Stimulated activated CD8-positive, alpha-beta memory T cell treated with anti-CD3 and anti-CD28 coated beads, Interleukin-4, amount 100 ng/mL, for 48 hours (primary cell): ENCODE measurements around the gene PTGER4.

Experiments used
- DNase-seq: peaks from one replicate; pipeline ENCODE4 v3.0.0-alpha.2; 2020

PTGER4 gene

DNA sequence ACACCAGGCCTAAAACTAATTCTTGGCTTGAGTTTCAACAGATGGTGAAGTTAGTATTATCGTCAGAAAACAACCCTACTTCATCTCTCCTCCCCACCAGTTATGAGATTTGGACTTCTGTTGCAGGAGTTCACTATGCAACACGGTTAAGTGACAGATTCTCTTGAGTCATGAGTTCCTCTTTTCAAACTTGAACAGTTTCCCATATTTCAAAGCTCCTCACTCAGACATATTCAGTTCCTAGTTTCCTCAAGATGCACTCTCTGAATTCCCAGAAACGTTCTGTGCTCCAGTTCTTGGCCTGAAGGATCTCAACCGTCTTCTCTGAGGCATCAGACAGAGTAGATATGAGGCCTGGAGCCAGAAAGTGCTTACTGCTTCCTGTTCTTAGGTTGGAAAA is 7.3 kb upstream of the PTGER4 start:
- DNase-seq, result no peak

DNA sequence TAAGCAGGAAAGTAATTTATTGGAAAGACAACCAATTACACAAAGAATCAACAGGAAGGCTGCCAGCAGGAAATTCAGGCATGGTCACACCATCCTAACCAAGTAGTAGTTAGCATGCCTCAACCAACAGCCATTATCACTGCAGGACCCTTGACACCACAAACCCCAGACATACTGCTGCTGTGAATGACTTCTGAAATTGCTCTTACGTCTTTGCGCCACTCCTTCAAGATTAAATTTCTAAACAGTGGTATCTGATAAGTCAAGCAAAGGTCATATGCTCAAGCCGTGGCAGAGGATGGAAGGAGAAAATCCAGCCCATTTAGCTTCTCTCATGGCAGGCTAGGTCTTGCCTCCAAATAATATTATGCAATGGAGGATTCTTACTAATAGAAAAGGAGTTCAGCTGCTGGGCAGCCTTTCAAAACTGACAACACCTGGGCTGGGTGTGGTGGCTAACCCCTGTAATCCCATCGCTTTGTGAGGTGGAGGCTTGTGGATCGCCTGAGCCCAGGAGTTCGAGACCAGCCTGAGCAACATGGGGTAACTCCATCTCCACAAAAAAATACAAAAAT is 5.0 kb upstream of the PTGER4 start:
- no peak for DNase-seq

DNA sequence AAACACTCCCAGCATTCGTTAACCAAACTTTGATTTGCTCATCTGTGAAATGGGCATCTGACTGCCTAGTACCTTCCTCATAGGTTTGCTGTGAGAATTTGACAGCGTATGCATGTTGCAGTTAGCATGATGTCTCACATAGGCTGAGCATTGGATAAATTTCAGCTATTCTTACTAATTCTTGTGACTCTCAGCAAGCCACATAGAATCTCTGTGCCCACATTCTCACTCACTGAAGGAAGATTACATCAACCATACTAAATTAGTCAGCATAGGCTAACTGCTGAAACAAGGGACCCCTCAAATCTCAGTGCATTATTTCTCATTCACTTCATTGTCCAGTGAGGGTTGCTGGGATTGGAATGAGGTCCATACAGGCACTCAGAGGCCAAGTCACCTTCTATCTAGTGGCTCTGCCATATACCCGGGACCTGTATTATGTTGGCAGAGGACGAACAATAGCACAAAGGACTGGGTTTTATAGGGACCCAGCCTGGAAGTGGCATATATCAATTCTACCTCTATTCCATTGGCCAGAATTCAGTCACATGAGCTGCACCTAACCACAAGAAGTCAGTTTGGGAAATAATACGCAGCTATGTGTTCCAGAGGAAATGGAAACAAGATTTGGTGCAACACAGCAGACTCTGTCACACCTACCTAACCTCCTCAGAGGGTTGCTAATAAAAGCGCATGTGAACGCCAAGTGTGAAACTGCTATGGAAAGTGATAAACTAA is 4.2 kb upstream of the PTGER4 start:
- no peak for DNase-seq

GRCh38 chr5:40676613-40677343 is 2.9 kb upstream of the PTGER4 start:
- DNase-seq, result no peak

DNA sequence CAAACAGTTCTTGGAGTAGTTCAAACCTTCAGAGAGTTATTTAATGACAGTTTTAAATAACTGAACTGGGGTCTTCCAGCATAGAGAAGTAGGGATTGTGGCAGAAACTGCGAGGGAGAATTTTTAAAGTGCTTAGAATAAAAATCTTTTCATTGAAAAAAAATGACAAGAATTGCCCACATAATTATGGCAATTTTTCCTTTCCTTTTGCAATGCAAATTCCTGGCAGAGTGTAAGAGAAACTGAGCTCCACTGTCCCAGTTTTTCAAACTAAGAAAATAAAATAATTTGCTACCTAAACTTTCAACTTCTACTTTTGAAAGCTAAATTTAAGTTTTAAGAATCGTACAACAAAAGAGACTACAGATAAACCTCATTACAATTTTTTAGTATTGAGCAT is 2.3 kb upstream of the PTGER4 start:
- DNase-seq, result no peak

GRCh38 chr5:40678026-40678425 is 1.7 kb upstream of the PTGER4 start:
- no peak for DNase-seq

GRCh38 chr5:40678460-40679147 is 1.1 kb upstream of the PTGER4 start:
- no peak for DNase-seq

DNA sequence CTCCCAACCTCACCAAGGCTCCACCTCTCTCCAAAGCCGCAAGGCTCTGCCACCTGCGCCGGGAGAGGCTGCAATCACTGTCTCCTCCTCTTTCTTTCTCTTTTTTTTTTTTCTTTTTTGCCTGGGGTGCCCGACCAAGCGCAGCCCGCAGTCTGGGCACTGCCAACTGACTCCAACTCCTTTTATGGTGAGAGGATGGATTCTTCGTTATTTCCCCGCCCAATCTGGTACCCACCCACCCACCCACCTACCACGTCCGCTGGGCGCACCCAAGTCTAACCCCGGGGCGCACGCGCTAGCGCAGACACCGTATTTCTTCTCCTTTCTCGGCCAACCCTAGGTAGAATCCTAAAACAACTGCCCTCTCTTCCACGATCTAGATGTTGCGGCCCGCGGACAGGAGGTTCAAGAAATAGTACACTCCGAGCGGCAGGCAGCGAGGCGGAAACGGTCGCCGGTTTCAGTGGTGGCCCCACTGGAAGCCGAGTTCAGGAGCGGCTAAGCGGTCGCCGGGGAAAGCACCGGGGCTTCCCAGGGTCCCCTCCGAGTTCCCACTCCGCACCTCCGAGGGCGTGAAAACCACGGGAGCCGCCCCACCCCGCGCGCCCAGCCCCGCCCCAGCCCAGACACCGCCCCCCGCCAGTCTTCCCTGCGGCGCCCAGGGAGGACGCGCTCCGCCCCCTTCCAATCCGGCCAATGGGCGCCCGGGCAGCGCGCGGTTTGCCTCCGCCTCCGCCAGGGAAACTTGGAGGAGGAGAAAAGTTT is 385 bp upstream of the PTGER4 start:
- peak; percentile 93 for DNase-seq

DNA sequence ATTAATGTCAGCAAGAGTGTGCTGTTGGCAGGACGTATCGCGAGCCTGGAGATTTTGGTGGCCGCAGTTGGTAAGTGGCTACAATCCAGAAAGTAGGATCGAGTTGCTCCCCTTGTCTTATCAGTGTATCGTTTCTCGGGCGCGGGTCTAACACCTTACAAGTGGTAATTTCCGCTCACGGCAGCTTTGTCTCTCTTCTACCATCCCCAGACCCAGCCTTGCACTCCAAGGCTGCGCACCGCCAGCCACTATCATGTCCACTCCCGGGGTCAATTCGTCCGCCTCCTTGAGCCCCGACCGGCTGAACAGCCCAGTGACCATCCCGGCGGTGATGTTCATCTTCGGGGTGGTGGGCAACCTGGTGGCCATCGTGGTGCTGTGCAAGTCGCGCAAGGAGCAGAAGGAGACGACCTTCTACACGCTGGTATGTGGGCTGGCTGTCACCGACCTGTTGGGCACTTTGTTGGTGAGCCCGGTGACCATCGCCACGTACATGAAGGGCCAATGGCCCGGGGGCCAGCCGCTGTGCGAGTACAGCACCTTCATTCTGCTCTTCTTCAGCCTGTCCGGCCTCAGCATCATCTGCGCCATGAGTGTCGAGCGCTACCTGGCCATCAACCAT is 1.1 kb downstream of the PTGER4 start:
- DNase-seq, result peak; percentile 66

GRCh38 chr5:40681363-40682153 is 1.8 kb downstream of the PTGER4 start:
- DNase-seq, result peak; percentile 62

DNA sequence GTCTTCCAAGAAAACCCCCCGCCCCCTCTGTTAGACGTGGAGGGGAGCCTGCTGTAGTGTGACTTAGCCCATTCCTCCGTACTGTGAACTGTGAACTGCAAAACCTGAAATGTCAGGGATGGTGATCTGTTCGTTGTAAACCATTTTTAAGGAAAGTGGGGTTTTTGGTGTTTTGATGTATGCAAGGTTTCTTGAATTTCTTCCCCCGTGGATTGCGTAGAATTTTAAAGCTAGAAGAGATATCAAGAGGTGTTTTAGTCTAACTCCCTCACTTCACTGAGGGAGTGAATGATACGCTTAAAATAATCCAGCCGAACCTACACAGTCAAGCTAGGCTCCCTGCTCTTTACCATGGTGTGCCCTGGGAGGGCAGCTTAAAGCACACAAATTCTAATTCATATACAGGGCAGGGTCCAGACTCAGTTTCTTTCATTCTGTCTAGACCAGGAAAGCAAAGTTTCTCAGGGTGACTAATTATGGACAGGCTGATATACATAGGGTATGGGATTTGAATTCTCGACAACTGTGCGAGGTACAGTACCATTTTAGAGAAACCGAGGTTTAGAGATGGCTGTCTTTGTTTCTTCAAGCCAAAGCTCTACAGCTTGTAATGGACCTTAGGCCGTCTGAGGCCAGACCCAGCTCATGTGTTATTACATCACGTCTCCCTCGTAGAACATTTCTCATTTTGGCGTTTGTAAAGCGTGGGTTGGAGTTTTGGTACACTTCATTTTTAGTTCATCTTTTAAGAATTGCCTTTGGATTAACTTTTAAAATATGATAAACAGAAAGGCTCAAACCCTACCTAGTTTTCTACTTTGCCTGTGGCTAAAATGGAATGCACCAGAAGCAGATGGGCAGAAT is 2.7 kb downstream of the PTGER4 start:
- DNase-seq, result no peak

DNA sequence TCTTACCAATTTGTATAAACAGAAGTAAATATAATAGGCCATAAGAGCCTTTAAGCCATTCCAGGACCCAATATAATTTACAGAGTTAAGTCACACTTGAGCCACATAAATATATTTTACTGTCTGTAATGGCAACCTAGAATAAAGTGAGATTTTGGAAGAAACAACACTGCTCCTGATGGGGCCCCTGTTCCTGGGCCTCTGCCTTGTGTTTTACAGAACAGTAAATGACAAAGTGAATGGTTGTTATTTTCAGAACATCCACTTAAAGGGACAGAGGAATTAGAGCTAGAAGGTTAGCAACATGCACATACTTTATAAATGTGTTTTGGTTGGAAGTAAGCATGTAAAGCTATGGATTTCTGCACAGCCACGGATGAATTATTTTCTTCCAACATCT is 3.6 kb downstream of the PTGER4 start:
- DNase-seq, result no peak

- no peak for DNase-seq
Observed at GRCh38 chr5:40685193-40685592, 5.5 kb downstream of the PTGER4 start.

- no peak for DNase-seq
Observed at GRCh38 chr5:40685976-40686486, 6.3 kb downstream of the PTGER4 start.

DNA sequence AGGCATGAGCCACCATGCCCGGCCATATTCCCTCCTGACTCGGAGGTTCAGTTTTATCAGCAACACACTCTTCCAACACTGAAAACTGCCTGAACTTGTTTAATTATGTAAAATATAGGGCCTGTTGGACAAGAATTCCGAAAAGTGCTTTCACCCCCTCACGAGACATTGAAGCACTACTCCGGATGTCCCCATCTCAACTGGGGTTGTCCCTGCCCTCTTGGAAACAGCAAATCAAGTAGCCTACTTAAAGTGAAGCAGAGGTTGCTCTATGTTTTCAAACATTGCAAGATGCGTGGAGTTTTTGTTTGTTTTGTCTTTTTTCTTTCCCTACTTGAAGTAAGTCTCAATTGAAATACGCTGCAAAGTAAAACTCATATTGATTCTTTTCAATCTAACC is 7.6 kb downstream of the PTGER4 start:
- no peak for DNase-seq

DNA sequence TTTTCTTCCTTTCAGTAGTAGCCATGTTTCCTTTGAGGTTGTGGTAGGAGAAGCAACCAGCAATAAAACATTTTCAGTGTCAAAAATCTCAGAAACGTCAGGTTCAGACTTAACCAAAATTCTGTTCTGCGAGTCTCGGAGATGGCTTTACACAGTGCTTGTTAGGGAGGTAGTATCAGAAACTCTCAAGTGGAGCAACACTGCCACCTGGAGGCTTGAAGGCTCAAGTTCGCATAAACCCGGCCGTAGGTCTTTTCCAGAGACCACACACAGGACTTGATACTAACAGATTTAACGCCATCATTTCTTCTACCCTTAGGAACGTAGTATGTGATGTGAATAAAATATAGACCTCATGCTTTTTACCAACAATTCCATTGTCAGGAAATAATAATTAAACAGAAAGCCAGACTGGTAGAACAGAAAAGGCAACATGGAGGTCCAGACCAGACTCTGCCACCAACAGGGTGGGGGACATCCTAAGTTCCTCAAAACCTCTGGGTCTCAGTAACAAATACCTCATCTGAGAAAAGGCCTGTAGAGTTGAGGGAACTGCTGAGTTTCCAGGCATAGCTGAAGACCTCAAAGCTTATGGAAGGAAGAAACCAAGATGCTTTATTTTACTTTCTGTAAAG is 8.5 kb downstream of the PTGER4 start:
- DNase-seq, result peak; percentile 93

GRCh38 chr5:40688996-40689395 is 9.3 kb downstream of the PTGER4 start:
- no peak for DNase-seq

DNA sequence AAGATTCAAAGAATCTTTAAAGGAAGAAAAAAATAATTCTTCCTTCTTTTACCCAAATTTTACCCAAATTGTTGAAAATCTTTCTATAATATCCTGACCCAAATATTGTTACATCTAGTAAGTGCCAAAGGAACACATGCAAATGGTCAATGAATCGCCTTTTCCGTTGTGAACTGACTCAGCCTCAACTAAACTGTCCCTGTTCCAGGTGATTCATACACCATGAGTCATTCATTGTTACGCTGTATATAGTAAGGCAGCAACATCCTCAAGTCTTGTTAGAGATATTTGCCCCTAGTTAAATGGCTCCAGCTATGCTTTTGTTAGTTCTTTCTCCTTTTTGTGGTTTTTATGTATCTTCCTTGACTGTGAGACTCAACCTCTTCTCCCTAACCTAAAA is 9.7 kb downstream of the PTGER4 start:
- DNase-seq, result peak; percentile 61

DNA sequence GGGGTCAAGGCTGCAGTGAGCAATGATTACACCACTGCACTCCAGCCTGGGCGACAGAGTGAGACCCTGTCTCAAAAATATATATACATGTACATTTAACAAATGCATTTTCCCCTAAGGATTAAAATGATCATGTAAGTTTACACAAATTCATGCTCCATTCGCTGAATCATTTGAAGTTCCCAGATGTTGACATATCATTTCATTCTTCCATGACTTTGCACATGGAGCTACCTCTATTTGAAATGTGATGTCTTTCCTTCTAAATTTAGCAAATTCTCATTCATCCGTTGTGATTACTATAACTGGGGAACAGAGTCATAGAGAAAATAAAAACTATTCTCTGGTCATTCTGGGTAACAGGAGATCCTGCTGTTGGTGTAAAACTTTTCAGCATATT is 10.6 kb downstream of the PTGER4 start:
- no peak for DNase-seq

- no peak for DNase-seq
Observed at GRCh38 chr5:40691894-40692293, 12.2 kb downstream of the PTGER4 start.
